Measurements from ENCODE around the gene HYOU1. TPM values are rescaled to one million over a fixed set of nuclear protein-coding genes. Genes with fewer than 3 reads are reported as not detected.

The HYOU1 gene
- total RNA-seq, 1 donor from 2014 or later: 193 TPM

DNA sequence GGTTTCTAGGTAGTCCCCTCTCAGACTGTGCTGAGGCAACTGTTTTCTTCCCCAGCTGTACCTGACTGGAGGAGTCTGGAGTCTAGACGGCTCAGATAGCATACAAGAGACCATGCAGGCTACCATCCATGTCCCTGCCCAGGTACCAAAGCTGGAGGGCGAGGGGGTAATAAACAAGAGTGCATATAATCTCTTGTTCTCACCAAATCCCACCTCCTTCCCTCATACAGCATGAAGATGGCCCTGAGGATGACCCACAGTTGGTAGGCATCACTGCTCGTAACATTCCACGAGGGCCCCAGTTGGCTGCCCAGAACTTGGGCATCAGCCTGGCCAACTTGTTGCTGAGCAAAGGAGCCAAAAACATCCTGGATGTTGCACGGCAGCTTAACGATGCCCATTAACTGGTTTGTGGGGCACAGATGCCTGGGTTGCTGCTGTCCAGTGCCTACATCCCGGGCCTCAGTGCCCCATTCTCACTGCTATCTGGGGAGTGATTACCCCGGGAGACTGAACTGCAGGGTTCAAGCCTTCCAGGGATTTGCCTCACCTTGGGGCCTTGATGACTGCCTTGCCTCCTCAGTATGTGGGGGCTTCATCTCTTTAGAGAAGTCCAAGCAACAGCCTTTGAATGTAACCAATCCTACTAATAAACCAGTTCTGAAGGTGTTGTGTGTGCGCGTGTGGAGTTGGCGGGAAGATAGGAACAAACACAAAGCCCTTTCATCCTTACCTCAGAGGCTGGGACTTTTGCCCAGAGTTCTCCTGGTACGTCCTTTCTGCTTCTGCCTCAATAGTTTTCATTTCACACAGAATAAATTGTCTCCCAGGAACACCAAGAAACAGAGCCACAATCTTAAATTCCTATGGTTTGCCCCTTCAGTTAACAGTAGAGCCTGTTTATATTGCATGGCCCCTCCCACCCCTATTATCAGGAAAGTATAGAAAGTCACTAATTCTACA is 36.2 kb upstream of the HYOU1 start:
- Mint-ChIP-seq H3K27ac (peak overlapping the region; percentile 83), H3K36me3 (ENCODE audit: low read depth) (peaks cover 62% of the 10 kb centered on the region), H3K9me3 (no peaks in the 10 kb centered on the region), H3K27me3 (peaks cover 2% of the 10 kb centered on the region), H3K4me1 (peaks cover 56% of the 10 kb centered on the region), H3K4me3 (peak overlapping the region; percentile 95)
- no peak for DNase-seq
- intact Hi-C loops (cut with micrococcal nuclease): no loop called here

DNA sequence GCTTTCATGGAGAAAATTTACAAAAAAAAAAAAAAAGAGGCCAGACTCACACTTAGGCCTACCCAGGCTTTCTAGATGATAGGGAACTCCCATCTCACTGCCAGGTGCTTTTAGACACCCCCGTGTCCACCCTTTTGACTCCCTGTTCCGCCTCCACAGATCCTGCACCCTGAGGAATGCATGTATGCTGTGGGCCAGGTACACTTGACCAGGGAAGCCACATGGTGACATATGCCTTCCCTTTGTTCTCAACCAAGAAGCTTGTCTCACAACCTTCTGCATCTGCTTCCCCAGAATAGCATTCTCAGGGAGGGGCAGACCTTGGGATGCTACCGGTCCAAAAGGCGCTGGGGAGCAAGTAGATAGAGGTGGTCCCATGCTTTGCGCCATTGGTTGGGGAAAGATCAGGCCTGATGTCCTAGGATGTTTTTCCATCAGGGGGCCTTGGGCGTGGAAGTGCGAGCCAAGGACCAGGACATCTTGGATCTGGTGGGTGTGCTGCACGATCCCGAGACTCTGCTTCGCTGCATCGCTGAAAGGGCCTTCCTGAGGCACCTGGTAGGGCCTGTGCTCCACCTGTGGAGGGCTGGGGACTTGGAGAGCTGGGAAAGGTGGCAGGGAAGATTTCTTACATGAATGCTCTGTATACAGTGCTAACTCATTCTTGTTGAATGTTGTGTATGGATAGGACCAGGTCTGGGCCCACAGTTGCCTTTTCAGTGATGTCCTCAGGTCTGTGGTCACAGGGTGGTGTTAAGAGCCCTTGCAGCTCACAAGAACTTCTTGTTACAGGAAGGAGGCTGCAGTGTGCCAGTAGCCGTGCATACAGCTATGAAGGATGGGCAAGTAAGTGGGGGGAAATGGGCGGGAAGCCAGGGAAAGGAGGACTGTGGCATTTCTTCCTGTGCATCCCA is 35.2 kb upstream of the HYOU1 start:
- Mint-ChIP-seq H3K36me3 (ENCODE audit: low read depth) (peaks cover 54% of the 10 kb centered on the region), H3K4me3 (peak overlapping the region; percentile 95), H3K27ac (peak overlapping the region; percentile 62), H3K27me3 (peaks cover 2% of the 10 kb centered on the region), H3K4me1 (peaks cover 60% of the 10 kb centered on the region), H3K9me3 (no peaks in the 10 kb centered on the region)
- DNase-seq: no peak
- intact Hi-C loops (cut with micrococcal nuclease): no loop called here

DNA sequence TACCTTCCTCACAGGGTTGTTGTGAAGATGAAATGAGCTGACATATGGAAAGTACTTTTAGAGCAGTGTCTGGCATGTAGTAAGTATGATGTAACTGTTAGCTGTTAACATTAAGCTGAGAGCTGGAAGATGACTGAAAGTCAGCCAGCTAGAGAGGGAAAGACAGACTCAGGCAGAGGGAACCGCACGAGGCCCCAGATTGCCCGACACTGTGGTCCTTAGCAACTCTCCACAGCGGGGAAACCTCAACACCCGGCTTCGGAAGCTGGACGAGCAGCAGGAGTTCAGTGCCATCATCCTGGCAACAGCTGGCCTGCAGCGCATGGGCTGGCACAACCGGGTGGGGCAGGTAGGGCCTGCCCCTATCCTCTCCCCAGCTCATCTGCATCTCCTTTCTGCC is 34.2 kb upstream of the HYOU1 start:
- DNase-seq: no peak
- Mint-ChIP-seq H3K36me3 (ENCODE audit: low read depth) (peaks cover 45% of the 10 kb centered on the region), H3K4me1 (peaks cover 55% of the 10 kb centered on the region), H3K4me3 (no peak overlapping the region), H3K9me3 (no peaks in the 10 kb centered on the region), H3K27me3 (peaks cover 2% of the 10 kb centered on the region), H3K27ac (no peak overlapping the region)
- intact Hi-C loops (cut with micrococcal nuclease): no loop called here

DNA sequence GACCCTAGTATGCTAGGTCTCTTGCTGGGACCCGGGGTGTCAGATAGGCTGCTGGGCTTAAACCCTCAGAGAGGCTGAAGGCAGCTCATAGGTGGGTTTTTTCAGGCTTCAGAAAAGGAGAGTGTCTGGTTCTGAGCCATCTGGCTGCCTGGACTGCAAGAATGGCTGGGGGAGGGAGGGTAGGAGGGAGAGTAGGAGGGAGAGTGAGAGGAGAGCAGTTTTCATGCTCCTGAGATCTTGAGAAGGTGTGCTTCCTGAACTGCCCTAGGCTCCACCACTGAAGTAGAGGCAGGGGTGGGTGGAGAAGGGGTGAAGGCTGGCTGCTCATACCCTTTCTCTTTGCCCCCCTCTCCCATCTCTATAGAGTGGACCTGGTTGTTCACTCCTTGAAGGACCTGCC is 32.3 kb upstream of the HYOU1 start:
- no peak overlapping the region for H3K27ac Mint-ChIP-seq
- peaks cover 32% of the 10 kb centered on the region for H3K36me3 Mint-ChIP-seq (ENCODE audit: low read depth)
- no peak overlapping the region for H3K4me3 Mint-ChIP-seq
- no peaks in the 10 kb centered on the region for H3K27me3 Mint-ChIP-seq
- no peak for DNase-seq
- intact Hi-C loops (cut with micrococcal nuclease): no loop called here
- no peaks in the 10 kb centered on the region for H3K9me3 Mint-ChIP-seq
- peaks cover 55% of the 10 kb centered on the region for H3K4me1 Mint-ChIP-seq

DNA sequence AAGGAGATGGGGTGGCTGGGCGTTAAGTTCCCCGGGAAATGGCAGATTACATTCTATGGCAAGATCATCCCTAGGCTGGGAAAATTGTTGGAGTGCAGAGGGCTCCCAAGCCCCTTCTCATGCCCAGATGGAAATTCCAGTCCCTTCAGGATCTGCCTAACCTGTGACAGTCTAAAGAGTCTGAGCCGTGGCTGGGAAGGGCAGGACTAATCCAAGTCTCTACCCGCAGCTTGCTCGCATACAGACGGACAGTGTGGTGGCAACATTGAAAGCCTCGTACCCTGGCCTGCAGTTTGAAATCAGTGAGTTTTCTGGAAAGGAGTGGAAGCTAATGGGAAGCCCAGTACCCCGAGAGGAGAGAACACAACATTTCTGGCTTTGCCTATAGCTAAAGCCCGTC is 31.4 kb upstream of the HYOU1 start:
- Mint-ChIP-seq H3K27me3 (no peaks in the 10 kb centered on the region), H3K4me3 (no peak overlapping the region), H3K4me1 (peaks cover 50% of the 10 kb centered on the region), H3K9me3 (no peaks in the 10 kb centered on the region), H3K36me3 (ENCODE audit: low read depth) (peaks cover 25% of the 10 kb centered on the region), H3K27ac (no peak overlapping the region)
- no peak for DNase-seq
- intact Hi-C loops (cut with micrococcal nuclease): no loop called here

DNA sequence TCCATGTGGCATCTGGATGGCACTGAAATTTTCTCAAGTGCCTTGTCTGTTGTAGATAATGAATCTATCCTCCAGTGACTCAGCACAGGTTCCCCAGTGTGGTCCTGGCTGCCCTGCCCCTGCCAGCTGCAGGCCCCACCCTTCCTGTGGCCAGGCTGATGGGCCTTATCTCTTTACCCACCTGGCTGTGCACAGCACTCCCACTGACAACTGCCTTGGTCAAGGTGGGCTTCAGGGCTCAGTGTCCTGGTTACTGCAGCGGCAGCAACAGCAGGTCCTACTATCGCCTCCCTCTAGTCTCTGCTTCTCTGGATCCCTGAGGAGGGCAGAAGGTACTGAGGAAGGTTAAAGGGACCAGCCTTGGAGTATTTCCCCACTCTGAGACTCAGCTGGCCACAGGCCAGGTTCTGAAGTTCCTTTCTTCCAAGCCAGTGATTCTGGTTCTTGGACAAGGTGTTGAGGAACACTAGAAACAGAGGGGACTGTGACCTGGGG is 30.8 kb upstream of the HYOU1 start:
- H3K27me3 Mint-ChIP-seq: no peaks in the 10 kb centered on the region
- DNase-seq: no peak
- H3K27ac Mint-ChIP-seq: no peak overlapping the region
- no peak overlapping the region for H3K4me3 Mint-ChIP-seq
- no peaks in the 10 kb centered on the region for H3K9me3 Mint-ChIP-seq
- H3K4me1 Mint-ChIP-seq: peaks cover 45% of the 10 kb centered on the region
- H3K36me3 Mint-ChIP-seq (ENCODE audit: low read depth): peaks cover 20% of the 10 kb centered on the region
- intact Hi-C loops (cut with micrococcal nuclease): no loop called here

DNA sequence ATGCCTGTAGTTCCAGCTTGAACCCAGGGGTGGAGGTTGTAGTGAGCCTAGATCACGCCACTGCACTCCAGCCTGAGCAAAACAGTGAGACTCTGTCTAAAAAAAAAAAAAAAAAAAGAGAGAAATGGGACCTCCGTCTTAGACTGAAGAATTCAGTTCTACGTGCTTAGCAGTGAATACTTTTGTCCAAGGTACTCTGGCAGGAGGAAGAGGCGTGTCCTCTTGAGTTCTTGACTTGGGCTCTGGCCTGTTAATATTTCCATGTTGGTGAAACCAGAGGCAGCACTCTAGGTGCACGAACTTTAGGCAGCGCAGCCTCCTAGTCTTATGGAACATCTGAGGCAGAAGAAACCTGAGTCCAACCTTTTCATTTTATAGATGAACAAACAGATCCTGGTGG is 30.1 kb upstream of the HYOU1 start:
- Mint-ChIP-seq H3K36me3 (ENCODE audit: low read depth) (peaks cover 17% of the 10 kb centered on the region), H3K4me3 (no peak overlapping the region), H3K4me1 (peaks cover 38% of the 10 kb centered on the region), H3K27ac (no peak overlapping the region), H3K27me3 (no peaks in the 10 kb centered on the region), H3K9me3 (no peaks in the 10 kb centered on the region)
- no peak for DNase-seq
- intact Hi-C loops (cut with micrococcal nuclease): no loop called here

DNA sequence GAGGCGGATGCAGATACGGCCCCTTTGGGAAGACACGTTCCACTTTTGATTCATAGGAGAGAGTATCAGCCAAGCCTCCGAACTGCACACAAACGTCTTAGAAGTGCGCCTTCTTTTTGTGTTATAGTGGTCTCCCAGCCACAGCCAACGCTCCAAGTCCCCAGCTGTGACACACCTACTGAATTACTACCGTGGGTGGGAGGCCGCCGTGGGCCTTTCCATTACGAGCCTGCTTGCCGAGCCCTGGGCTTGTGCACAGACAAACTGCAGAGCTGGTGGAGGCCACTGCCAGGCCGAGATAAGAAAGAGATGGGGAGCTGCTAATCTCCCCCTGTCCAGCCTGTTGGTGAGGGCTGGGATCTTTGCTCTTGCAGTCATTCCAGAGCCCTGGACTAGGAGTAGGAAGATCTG is 28.4 kb upstream of the HYOU1 start:
- peak overlapping the region; percentile 95 for H3K27ac Mint-ChIP-seq
- peaks cover 20% of the 10 kb centered on the region for H3K36me3 Mint-ChIP-seq (ENCODE audit: low read depth)
- H3K4me3 Mint-ChIP-seq: peak overlapping the region; percentile 97
- no peaks in the 10 kb centered on the region for H3K27me3 Mint-ChIP-seq
- H3K4me1 Mint-ChIP-seq: peaks cover 28% of the 10 kb centered on the region
- no peaks in the 10 kb centered on the region for H3K9me3 Mint-ChIP-seq
- no peak for DNase-seq
- intact Hi-C loops (cut with micrococcal nuclease): loop anchor here (1.0 to 2.0 kb wide), 3 partner anchors 10 to 36 kb away; partner anchors contain the start of genes DPAGT1 and HINFP

DNA sequence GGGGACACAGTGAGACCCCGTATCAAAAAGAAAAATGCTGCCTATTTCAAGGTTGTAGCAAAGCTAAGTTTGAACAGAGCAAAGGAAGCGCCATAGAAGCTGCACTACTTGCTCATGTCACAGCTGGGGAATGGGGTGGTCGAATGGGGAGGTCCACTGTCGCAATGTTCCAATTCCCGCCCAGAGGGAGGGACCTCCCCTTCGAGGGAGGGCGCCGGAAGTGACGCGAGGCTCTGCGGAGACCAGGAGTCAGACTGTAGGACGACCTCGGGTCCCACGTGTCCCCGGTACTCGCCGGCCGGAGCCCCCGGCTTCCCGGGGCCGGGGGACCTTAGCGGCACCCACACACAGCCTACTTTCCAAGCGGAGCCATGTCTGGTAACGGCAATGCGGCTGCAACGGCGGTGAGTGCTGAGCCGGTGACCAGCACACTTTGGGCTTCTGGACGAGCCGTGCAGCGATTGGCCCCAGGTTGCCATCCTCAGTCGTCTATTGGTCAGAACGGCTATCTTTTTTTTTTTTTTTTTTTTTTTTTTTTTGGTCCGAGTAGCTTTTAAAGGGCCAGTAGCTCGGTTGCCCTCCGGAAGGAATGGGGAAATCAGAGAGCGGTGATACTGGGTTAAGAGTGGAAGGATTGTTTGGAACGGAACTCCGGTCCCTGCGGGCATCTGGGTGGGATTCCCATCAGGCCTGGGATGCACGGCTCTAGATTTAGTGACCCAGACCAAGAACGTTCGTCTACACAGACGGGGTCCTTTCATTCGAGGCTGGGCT is 27.8 kb upstream of the HYOU1 start, which contains the start of gene HMBS:
Gene HMBS, plus strand, starts transcription at position 219 of the 774 bp plus-strand sequence. Its CDS starts 153 bp downstream, at position 372.
- Mint-ChIP-seq H3K27me3 (no peaks in the 10 kb centered on the region), H3K36me3 (ENCODE audit: low read depth) (peaks cover 20% of the 10 kb centered on the region), H3K4me3 (peak within 1 kb of the TSS; percentile 97)

DNA sequence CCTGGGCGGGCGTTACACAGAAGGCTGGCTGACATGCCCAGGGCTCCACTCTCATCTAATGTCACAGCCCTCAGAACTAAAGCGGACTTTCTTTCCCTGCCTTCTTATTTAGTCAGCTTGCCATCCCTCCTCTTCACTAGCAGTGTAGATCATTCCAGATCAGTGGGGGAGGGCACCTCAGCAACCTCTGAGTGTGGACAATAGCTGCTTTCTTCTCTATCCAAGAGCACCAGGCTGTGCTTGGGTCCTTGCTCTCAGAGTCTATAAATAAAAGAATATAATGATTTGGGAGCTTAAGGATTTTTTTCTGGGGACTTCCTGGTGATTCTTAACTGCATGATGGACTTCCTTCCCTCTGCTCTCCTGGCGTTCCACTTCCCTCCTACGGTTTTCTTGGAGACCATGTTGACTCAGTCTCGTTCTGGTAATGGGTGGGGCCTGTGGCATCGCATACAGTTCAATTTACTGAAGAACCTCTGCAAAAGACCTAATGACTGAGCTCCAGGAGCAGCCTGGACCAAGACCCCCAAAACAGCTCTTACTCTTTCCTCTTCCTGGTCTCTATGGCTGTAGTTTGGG is 24.8 kb upstream of the HYOU1 start:
- H3K36me3 Mint-ChIP-seq (ENCODE audit: low read depth): peaks cover 40% of the 10 kb centered on the region
- intact Hi-C loops (cut with micrococcal nuclease): no loop called here
- no peak for DNase-seq
- peaks cover 9% of the 10 kb centered on the region for H3K4me1 Mint-ChIP-seq
- no peaks in the 10 kb centered on the region for H3K9me3 Mint-ChIP-seq
- no peak overlapping the region for H3K4me3 Mint-ChIP-seq
- no peaks in the 10 kb centered on the region for H3K27me3 Mint-ChIP-seq
- H3K27ac Mint-ChIP-seq: no peak overlapping the region

More for the DNA sequence above, 27.8 kb upstream of the HYOU1 start, which contains the start of gene HMBS:
- Mint-ChIP-seq H3K9me3 (no peaks in the 10 kb centered on the region), H3K4me1 (peaks cover 24% of the 10 kb centered on the region), H3K27ac (peak within 1 kb of the TSS; percentile 95)
- intact Hi-C loops (cut with micrococcal nuclease): loop anchor here (1.0 to 2.0 kb wide), 6 partner anchors 10 to 67 kb away; partner anchors contain the start of genes DPAGT1, HINFP, HYOU1 and RPS25
- DNase-seq: peak; percentile 98

DNA sequence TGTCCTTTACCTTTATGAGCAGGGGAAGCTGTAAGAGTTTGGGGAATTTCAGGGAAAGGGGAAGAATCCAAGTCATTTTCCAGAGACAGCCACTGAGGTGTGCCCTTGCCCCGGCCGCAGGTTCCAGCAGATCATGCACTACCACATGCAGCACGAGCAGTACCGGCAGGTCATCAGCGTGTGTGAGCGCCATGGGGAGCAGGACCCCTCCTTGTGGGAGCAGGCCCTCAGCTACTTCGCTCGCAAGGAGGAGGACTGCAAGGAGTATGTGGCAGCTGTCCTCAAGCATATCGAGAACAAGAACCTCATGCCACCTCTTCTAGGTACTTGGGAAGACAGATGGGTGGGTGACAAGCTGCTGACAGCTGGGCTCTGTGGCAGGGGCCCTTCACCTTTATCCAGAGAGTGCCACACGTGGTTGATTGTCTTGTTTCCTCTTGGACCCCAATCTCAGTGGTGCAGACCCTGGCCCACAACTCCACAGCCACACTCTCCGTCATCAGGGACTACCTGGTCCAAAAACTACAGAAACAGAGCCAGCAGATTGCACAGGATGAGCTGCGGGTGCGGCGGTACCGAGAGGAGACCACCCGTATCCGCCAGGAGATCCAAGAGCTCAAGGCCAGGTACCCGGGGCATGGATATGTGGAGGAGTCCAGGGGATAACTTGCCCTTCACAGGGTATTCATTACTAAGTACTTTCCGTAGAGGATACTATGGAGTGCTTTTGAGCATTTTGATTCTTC is 21.8 kb upstream of the HYOU1 start:
- Mint-ChIP-seq H3K27me3 (no peaks in the 10 kb centered on the region), H3K36me3 (ENCODE audit: low read depth) (peaks cover 46% of the 10 kb centered on the region), H3K27ac (no peak overlapping the region), H3K4me1 (no peaks in the 10 kb centered on the region), H3K4me3 (no peak overlapping the region), H3K9me3 (no peaks in the 10 kb centered on the region)
- DNase-seq: no peak
- intact Hi-C loops (cut with micrococcal nuclease): no loop called here

DNA sequence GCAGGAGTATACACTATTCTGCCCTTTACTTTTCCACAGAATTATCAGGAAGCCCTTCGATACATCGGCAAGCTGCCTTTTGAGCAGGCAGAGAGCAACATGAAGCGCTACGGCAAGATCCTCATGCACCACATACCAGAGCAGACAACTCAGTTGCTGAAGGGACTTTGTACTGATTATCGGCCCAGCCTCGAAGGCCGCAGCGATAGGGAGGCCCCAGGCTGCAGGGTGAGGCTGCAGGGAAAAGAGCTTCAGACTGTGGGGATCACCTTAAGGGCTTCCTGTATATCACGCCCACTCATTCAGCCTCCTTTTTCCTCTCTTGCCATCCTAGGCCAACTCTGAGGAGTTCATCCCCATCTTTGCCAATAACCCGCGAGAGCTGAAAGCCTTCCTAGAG is 20.8 kb upstream of the HYOU1 start:
- Mint-ChIP-seq H3K4me3 (no peak overlapping the region), H3K4me1 (peaks cover 1% of the 10 kb centered on the region), H3K27me3 (no peaks in the 10 kb centered on the region), H3K36me3 (ENCODE audit: low read depth) (peaks cover 53% of the 10 kb centered on the region), H3K27ac (no peak overlapping the region), H3K9me3 (no peaks in the 10 kb centered on the region)
- no peak for DNase-seq
- intact Hi-C loops (cut with micrococcal nuclease): no loop called here
